Duodenal mucosa (tissue), 2 donors: Measurements from ENCODE around the gene CHCHD3.

Experiments
- H3K27ac ChIP-seq: one replicate; pipeline ENCODE4 v1.7.0; 2013; ENCODE audit warnings: low read depth, low read length
- H3K27me3 ChIP-seq, 2 donors: one replicate each; pipeline ENCODE4 v1.7.0; 2013; ENCODE audit warnings: low read length in 2 of 2, control low read depth in 1 of 2; ENCODE audit not compliant: insufficient read depth in 2 of 2, control insufficient read depth in 1 of 2
- H3K36me3 ChIP-seq, 2 donors: one replicate each; pipeline ENCODE4 v1.7.0; 2013; ENCODE audit warnings: low read length in 2 of 2, control low read depth in 1 of 2; ENCODE audit not compliant: insufficient read depth in 2 of 2, control insufficient read depth in 1 of 2
- H3K4me1 ChIP-seq, 2 donors: one replicate each; pipeline ENCODE4 v1.7.0; 2013; ENCODE audit warnings: low read length in 2 of 2, control low read depth in 1 of 2; ENCODE audit not compliant: insufficient read depth in 2 of 2, control insufficient read depth in 1 of 2
- H3K4me3 ChIP-seq, 2 donors: one replicate each; pipeline ENCODE4 v1.7.0; 2013; ENCODE audit warnings: low read length in 2 of 2, low read depth in 1 of 2
- H3K9ac ChIP-seq, 2 donors: one replicate each; pipeline ENCODE4 v1.7.0; 2013; ENCODE audit warnings: low read length in 2 of 2, low read depth in 1 of 2
- H3K9me3 ChIP-seq, 2 donors: one replicate each; pipeline ENCODE4 v1.7.0; 2013; ENCODE audit warnings: low read length in 2 of 2, control low read depth in 1 of 2; ENCODE audit not compliant: control insufficient read depth in 1 of 2

The CHCHD3 gene

GRCh38 chr7:133060004-133060403 is 21.9 kb downstream of the CHCHD3 start:
- Histone ChIP-seq H3K27me3 (no peaks in the 10 kb centered on the region), H3K27ac (no peak overlapping the region), H3K9me3 (no peaks in the 10 kb centered on the region), H3K4me3 (no peak overlapping the region), H3K36me3 (no peaks in the 10 kb centered on the region), H3K9ac (no peak overlapping the region), H3K4me1 (no peaks in the 10 kb centered on the region)

- Histone ChIP-seq H3K4me1 (no peaks in the 10 kb centered on the region), H3K36me3 (peaks cover 0 to 3% of the 10 kb centered on the region in 2 donors), H3K27ac (no peak overlapping the region), H3K9ac (no peak overlapping the region), H3K9me3 (no peaks in the 10 kb centered on the region), H3K4me3 (no peak overlapping the region), H3K27me3 (no peaks in the 10 kb centered on the region)
Measured at GRCh38 chr7:133059263-133059662, 22.6 kb downstream of the CHCHD3 start.

GRCh38 chr7:133056370-133057238 is 25.3 kb downstream of the CHCHD3 start:
- Histone ChIP-seq H3K4me3 (no peak overlapping the region), H3K27me3 (no peaks in the 10 kb centered on the region), H3K9me3 (no peaks in the 10 kb centered on the region), H3K36me3 (peaks cover 0 to 3% of the 10 kb centered on the region in 2 donors), H3K27ac (no peak overlapping the region), H3K4me1 (no peaks in the 10 kb centered on the region), H3K9ac (no peak overlapping the region)

DNA sequence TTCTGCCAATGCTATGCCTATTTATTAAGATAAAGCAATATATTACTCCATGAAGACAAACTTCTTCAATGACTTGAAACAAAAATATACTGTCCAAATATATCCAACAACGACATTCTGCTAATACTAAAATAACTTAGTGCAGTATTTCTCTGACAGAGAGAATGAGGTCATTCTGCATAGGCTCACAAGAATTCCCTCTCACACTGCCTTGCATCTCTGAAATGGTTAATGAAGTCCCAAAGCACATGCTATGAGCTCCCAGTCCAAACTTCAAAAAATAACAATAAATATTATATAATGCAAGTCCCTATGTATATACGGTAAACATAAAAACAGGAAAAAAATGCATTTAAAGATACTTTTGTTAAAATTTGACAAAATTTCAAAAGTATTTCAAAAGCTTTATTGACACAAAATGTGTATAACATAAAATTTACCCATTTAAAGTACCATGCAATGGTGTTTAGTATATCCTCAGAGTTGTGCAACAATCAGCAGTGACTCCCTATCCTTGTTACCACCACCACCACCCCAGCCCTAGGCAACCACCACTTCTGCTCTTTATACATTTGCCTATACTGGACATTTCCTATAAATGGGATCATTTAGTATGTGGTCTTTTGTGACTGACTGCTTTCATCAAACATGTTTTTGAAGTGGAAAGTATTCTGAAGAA is 27.6 kb downstream of the CHCHD3 start:
- H3K4me3 ChIP-seq: no peak overlapping the region
- H3K27ac ChIP-seq: no peak overlapping the region
- H3K4me1 ChIP-seq: no peaks in the 10 kb centered on the region

DNA sequence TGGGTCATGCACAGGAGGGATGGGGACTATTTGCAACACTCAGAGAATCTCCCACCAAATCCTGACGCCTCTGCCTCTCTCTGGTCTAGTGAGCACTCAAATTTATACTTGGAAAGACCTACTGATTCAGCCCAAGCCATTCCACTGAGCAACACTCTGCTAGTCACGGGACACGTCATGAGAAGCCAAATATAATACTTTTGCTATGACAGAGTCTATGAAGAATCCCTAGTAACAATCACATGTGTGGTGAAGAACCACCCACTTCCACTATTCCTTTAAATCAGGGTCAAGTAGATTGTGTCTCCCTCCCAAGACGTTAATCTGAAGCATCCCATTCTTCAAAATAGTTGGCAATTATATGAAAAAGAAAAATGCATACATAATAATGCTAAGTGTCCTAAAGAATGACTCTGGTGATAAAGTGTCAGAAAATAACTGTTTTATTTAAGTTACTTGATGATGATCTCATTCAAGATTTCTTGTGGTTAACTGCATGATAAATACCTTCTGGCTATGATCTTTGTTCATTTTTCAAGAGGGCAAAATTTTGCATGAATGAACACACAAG is 28.5 kb downstream of the CHCHD3 start:
- H3K27ac ChIP-seq: no peak overlapping the region
- no peak overlapping the region for H3K9ac ChIP-seq
- no peak overlapping the region for H3K4me3 ChIP-seq
- H3K27me3 ChIP-seq: no peaks in the 10 kb centered on the region
- peaks cover 0 to 3% of the 10 kb centered on the region in 2 donors for H3K36me3 ChIP-seq
- H3K4me1 ChIP-seq: no peaks in the 10 kb centered on the region
- H3K9me3 ChIP-seq: no peaks in the 10 kb centered on the region

More for the DNA sequence above, 27.6 kb downstream of the CHCHD3 start:
- Histone ChIP-seq H3K36me3 (peaks cover 0 to 3% of the 10 kb centered on the region in 2 donors), H3K9me3 (no peaks in the 10 kb centered on the region), H3K9ac (no peak overlapping the region), H3K27me3 (no peaks in the 10 kb centered on the region)

GRCh38 chr7:133052826-133053225 is 29.1 kb downstream of the CHCHD3 start:
- Histone ChIP-seq H3K27me3 (no peaks in the 10 kb centered on the region), H3K9me3 (no peaks in the 10 kb centered on the region), H3K27ac (no peak overlapping the region), H3K36me3 (peaks cover 0 to 3% of the 10 kb centered on the region in 2 donors), H3K9ac (no peak overlapping the region), H3K4me3 (no peak overlapping the region), H3K4me1 (no peaks in the 10 kb centered on the region)

DNA sequence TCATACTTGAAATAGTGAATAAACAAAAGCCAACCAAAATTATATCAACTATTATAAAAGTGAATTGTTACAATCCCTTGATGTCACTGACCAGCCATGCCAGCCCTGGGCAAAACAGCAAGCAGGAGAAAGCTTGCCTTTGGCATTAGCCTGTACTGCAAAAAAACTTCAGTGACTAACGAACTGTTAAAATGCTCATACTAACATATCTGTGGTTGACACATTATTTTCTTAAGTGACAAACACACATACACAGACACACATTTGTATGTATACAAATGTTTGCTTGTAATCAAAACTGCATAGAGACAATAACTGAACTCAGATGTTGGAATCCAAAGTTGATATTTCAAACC is 29.5 kb downstream of the CHCHD3 start:
- H3K36me3 ChIP-seq: peaks cover 0 to 3% of the 10 kb centered on the region in 2 donors
- no peak overlapping the region for H3K9ac ChIP-seq
- no peak overlapping the region for H3K4me3 ChIP-seq
- no peaks in the 10 kb centered on the region for H3K27me3 ChIP-seq
- no peaks in the 10 kb centered on the region for H3K4me1 ChIP-seq
- no peaks in the 10 kb centered on the region for H3K9me3 ChIP-seq
- no peak overlapping the region for H3K27ac ChIP-seq

DNA sequence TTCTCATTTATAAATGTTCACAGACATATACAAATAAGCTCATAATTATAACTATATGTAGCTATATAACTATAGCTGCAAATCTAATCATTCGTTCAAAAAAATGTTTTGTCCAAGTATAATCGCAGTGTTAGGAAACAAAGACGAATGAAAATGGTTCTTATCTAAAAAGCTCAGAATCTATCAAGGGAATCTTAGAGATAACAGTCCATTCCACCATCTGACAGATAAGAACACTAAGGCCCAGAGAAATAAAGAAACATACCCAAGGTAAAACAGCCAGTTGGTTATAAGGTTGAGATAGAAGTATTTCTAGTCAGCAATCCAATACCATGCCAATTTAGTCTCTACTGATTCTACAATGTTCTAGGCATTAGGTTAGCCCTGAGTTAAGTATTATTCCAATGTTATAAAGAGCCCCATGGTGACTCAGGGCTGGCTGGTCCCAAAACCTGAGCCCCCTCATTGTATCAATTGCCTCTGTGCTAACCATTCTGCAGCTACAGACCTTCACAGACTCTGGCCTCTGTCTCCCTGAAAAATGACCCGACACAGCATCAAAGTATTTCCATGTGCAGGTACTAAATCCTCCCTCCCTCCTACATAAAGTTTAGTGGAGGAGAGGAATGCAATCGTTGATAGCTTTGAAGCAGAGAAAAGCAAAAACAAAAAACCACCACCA is 30.0 kb downstream of the CHCHD3 start:
- Histone ChIP-seq H3K4me3 (no peak overlapping the region), H3K9ac (no peak overlapping the region), H3K27me3 (no peaks in the 10 kb centered on the region), H3K4me1 (no peaks in the 10 kb centered on the region), H3K36me3 (peaks cover 0 to 3% of the 10 kb centered on the region in 2 donors), H3K27ac (no peak overlapping the region), H3K9me3 (no peaks in the 10 kb centered on the region)

DNA sequence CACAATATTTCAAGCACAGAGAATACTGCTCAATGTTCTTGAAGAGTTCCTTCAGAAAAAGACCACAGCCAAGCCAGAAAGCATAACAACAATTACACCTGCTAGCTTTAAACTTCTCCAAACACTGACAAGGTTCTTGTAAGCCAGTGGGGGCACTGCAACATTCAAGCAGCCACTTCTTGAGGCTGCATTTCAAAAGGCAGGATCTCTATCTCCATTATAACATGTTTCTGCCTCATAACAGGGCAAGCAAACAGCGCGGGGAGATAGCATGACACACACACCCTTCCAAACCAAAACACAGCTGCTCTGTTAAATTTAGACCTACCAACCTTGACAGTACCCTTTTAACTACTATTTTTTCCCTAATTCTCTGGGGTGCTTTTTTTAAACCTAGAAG is 30.8 kb downstream of the CHCHD3 start:
- Histone ChIP-seq H3K9me3 (no peaks in the 10 kb centered on the region), H3K4me3 (no peak overlapping the region), H3K4me1 (no peaks in the 10 kb centered on the region), H3K27ac (no peak overlapping the region), H3K36me3 (peaks cover 0 to 5% of the 10 kb centered on the region in 2 donors), H3K27me3 (no peaks in the 10 kb centered on the region), H3K9ac (no peak overlapping the region)
